Measurements from ENCODE around the gene PKNOX2. TPM values are rescaled to one million over a fixed set of nuclear protein-coding genes. Genes with fewer than 3 reads are reported as not detected.

Gene PKNOX2
- total RNA-seq, 2 experiments from 2014 or later: not detected

- peaks cover 41% of the 10 kb centered on the region for H3K27me3 Mint-ChIP-seq
Measured at GRCh38 chr11:125157953-125158680, 6.4 kb upstream of the PKNOX2 start.

GRCh38 chr11:125162743-125163142 is 1.8 kb upstream of the PKNOX2 start:
- no peak for DNase-seq
- Mint-ChIP-seq H3K4me1 (peaks cover 20% of the 10 kb centered on the region), H3K9me3 (no peaks in the 10 kb centered on the region), H3K27me3 (peaks cover 59% of the 10 kb centered on the region), H3K4me3 (no peak overlapping the region), H3K27ac (no peak overlapping the region), H3K36me3 (ENCODE audit: low read depth) (peaks cover 4% of the 10 kb centered on the region)
- ChIA-PET CTCF (interaction anchor here (0.6 to 1.4 kb wide), 2 partner anchors 21 to 332 kb away, joined by 3 to 5 read pairs; no protein-coding TSS in a partner anchor), POLR2A (no interaction called here)

More at GRCh38 chr11:125157953-125158680, 6.4 kb upstream of the PKNOX2 start:
- H3K36me3 Mint-ChIP-seq (ENCODE audit: low read depth): no peaks in the 10 kb centered on the region
- ChIA-PET CTCF (interaction anchor here (1.2 kb wide), 1 partner anchor 16 kb away, joined by 3 read pairs; no protein-coding TSS in a partner anchor), POLR2A (no interaction called here)
- peaks cover 13% of the 10 kb centered on the region for H3K9me3 Mint-ChIP-seq
- no peaks in the 10 kb centered on the region for H3K4me1 Mint-ChIP-seq
- H3K27ac Mint-ChIP-seq: no peak overlapping the region
- H3K4me3 Mint-ChIP-seq: no peak overlapping the region
- DNase-seq: no peak

- POLR2A ChIA-PET: no interaction called here
Measured at GRCh38 chr11:125163431-125164063, 1.0 kb upstream of the PKNOX2 start.

DNA sequence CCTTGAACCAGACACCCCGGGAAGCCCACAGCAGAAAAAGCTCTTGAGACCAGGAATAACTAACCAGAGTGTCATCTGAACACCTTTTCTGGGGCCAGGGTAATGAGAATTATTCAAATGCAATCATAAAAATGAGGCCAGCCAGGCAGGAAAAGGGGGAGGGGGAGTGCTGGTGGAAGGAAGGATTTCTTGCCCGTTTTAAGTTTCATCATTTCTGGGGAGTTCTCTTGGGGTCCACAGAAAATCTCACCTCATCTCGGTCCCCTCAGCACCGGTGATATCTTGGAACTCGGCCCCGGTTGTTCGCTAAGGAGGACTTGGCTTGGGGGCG is 495 bp upstream of the PKNOX2 start:
- Mint-ChIP-seq H3K27me3 (peaks cover 71% of the 10 kb centered on the region), H3K4me3 (peak overlapping the region; percentile 15), H3K4me1 (peaks cover 20% of the 10 kb centered on the region), H3K9me3 (no peaks in the 10 kb centered on the region), H3K27ac (no peak overlapping the region), H3K36me3 (ENCODE audit: low read depth) (peaks cover 4% of the 10 kb centered on the region)
- DNase-seq: no peak
- CTCF ChIA-PET: interaction anchor here (1.4 kb wide), 1 partner anchor 22 kb away, joined by 5 read pairs; no protein-coding TSS in a partner anchor
- POLR2A ChIA-PET: no interaction called here

More at GRCh38 chr11:125163431-125164063, 1.0 kb upstream of the PKNOX2 start:
- no peaks in the 10 kb centered on the region for H3K9me3 Mint-ChIP-seq
- H3K4me3 Mint-ChIP-seq: peak overlapping the region; percentile 15
- peaks cover 4% of the 10 kb centered on the region for H3K36me3 Mint-ChIP-seq (ENCODE audit: low read depth)
- CTCF ChIA-PET: interaction anchor here (1.4 kb wide), 1 partner anchor 22 kb away, joined by 5 read pairs; no protein-coding TSS in a partner anchor
- H3K4me1 Mint-ChIP-seq: peaks cover 20% of the 10 kb centered on the region
- DNase-seq: no peak
- no peak overlapping the region for H3K27ac Mint-ChIP-seq
- H3K27me3 Mint-ChIP-seq: peaks cover 67% of the 10 kb centered on the region

DNA sequence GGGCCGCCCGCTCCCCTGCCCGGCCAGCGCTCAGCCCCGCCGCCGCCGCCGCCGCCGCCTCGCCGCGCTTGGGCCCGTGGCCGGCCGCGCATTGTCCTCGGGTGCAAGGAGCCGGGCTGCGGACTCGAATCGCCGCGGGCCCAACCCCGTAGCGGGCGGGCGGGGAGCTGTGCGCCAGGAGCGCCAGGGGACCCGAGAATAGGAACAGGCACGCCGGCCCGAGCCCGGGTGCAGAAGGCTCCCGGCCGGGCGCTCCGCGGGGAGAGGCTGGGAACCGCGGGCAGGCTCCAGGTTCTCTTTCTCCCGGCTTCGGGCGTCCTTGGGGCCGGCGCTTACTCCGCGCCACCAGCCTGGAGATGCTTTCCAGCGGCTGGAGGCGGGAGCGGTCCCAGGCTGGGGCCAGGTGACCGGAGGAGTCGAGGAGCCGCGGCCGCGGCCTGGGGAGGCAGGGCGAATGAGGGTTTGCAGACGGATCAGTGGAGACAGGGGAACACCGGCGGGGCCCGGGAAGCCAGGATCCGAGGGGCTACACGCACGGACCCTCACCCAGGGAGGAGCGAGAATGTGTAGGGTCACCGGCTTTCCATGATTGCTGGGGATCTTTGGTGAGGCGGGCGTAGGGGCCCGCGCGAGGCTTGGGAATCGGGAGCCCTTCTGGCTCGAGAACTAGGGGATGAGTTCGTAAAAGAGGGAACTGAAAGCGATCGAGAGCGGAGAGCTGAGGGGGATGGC is 726 bp downstream of the PKNOX2 start:
- H3K36me3 Mint-ChIP-seq (ENCODE audit: low read depth): peaks cover 4% of the 10 kb centered on the region
- H3K4me1 Mint-ChIP-seq: peaks cover 20% of the 10 kb centered on the region
- H3K27me3 Mint-ChIP-seq: peaks cover 79% of the 10 kb centered on the region
- CTCF ChIA-PET: interaction anchor here (0.8 to 1.1 kb wide), 2 partner anchors 74 to 278 kb away, joined by 3 read pairs; no protein-coding TSS in a partner anchor
- H3K27ac Mint-ChIP-seq: no peak overlapping the region
- POLR2A ChIA-PET: no interaction called here
- peak overlapping the region; percentile 63 for H3K4me3 Mint-ChIP-seq
- DNase-seq: no peak
- no peaks in the 10 kb centered on the region for H3K9me3 Mint-ChIP-seq

GRCh38 chr11:125165843-125166763 is 1.6 kb downstream of the PKNOX2 start:
- H3K27ac Mint-ChIP-seq: no peak overlapping the region
- H3K4me3 Mint-ChIP-seq: peak overlapping the region; percentile 63
- POLR2A ChIA-PET: no interaction called here
- H3K9me3 Mint-ChIP-seq: no peaks in the 10 kb centered on the region
- peaks cover 4% of the 10 kb centered on the region for H3K36me3 Mint-ChIP-seq (ENCODE audit: low read depth)
- DNase-seq: no peak
- peaks cover 20% of the 10 kb centered on the region for H3K4me1 Mint-ChIP-seq
- CTCF ChIA-PET: interaction anchor here (0.6 to 1.1 kb wide), 2 partner anchors 75 to 328 kb away, joined by 3 read pairs; no protein-coding TSS in a partner anchor
- H3K27me3 Mint-ChIP-seq: peaks cover 75% of the 10 kb centered on the region

DNA sequence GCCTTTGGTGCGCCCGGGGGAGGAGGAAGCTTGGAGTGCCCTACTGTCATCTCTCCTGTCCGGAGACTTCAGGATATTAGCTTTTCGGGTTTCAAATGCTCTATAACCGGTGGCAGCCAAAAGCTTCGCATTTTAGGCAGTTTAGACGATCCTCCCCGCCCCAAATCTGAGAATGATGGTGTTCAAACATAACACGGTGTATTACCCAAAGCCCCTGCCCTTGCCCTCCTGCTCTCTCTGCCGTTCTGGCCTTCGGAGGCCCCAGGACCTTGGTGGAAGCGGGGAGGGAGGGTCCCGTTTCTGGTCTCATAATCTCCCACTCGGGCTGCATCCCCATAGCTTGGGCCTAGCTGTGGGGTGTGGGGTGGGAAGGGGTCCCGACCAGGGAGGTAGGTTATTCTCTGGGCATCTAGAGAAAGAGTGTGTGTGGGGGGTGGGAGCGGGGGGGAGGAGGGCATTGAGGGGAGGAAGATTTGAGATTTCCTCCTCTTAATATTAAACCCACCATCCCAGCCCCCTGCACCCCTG is 2.3 kb downstream of the PKNOX2 start:
- Mint-ChIP-seq H3K27me3 (peaks cover 74% of the 10 kb centered on the region), H3K27ac (no peak overlapping the region), H3K36me3 (ENCODE audit: low read depth) (peaks cover 4% of the 10 kb centered on the region), H3K4me3 (no peak overlapping the region), H3K4me1 (peaks cover 20% of the 10 kb centered on the region), H3K9me3 (no peaks in the 10 kb centered on the region)
- DNase-seq: no peak
- POLR2A ChIA-PET: no interaction called here
- CTCF ChIA-PET: interaction anchor here (0.6 kb wide), 1 partner anchor 329 kb away, joined by 3 read pairs; no protein-coding TSS in a partner anchor

DNA sequence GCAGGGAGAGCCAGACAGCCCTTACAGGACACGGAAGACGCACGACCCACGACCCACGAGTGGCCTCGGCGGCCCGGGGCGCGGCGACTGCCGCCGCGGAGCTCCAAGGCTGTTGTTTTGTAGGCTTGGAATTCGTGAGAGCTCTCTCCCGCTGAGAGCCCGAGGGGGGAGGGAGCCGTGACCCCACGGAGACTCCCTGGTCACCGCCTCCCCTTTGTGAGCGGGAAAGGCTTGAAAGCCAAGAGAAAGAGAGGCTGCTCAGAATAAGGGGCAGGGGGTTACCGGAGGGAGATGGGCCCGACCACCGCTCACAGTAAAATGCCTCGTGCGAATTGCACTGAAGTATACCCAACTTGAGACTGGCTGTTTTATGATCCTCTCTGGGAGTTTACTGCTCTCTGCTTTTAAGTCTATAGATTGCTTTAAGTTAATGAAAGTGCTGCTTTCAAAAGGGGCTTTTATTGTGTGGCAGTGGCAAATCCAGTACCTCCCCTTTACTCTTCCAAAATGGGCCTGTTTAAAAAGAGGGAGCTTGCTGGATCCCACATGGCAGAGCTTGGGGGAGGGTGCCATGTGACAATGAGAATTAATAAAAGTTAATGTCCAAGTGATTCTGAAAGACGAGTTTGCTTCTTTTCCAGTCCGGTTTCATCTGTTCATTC is 2.9 kb downstream of the PKNOX2 start:
- Mint-ChIP-seq H3K4me3 (no peak overlapping the region), H3K4me1 (peaks cover 20% of the 10 kb centered on the region), H3K36me3 (ENCODE audit: low read depth) (peaks cover 4% of the 10 kb centered on the region), H3K27me3 (peaks cover 70% of the 10 kb centered on the region), H3K9me3 (no peaks in the 10 kb centered on the region), H3K27ac (no peak overlapping the region)
- ChIA-PET POLR2A (no interaction called here), CTCF (no interaction called here)
- DNase-seq: no peak

DNA sequence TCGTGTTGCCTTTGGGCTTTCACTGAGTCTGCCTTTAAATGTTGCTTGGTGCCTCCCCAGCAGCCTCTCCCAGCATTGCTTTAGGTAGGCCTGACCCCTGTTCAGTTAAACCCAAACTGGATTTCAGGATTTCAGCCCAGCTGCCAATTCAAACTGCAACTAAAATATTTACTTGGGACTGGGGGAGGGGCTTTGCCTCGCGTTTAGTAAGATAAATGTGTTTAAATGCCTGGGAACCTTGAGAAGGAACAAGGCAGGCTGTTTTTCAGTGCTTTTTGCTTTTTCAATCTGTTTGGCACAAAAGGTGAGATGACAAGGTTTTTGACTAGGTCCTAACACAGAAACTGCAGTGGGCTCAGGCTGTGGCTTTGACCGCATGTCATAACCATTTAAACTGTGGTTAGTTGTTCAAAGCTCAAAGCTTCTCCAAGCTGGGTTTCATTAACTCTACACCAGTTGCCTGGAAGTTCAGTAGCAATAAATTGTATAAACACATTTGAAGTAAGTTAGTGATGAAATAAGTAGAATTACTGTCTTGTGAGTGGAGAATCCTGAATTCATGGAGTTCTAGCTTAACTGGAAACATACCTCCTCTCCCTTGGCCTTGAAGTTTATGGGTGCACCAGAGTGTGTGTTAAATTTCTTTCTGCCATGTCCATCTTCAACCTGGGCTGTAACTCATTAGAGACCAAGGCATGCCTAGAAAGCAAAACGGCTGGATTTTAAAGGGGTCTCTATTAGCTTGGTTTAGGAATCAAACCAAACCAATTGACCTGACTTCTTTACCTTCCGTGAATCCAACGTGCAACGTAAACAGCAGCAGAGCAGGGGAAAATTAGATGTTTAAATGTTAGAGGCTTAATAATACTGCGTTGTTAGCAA is 3.6 kb downstream of the PKNOX2 start:
- H3K4me1 Mint-ChIP-seq: peaks cover 20% of the 10 kb centered on the region
- H3K9me3 Mint-ChIP-seq: no peaks in the 10 kb centered on the region
- no peak overlapping the region for H3K27ac Mint-ChIP-seq
- POLR2A ChIA-PET: no interaction called here
- H3K4me3 Mint-ChIP-seq: no peak overlapping the region
- H3K36me3 Mint-ChIP-seq (ENCODE audit: low read depth): peaks cover 4% of the 10 kb centered on the region
- peaks cover 64% of the 10 kb centered on the region for H3K27me3 Mint-ChIP-seq
- CTCF ChIA-PET: no interaction called here
- DNase-seq: no peak

GRCh38 chr11:125168918-125169456 is 4.4 kb downstream of the PKNOX2 start:
- no peaks in the 10 kb centered on the region for H3K9me3 Mint-ChIP-seq
- no peak for DNase-seq
- H3K4me3 Mint-ChIP-seq: no peak overlapping the region
- peaks cover 4% of the 10 kb centered on the region for H3K36me3 Mint-ChIP-seq (ENCODE audit: low read depth)
- peaks cover 60% of the 10 kb centered on the region for H3K27me3 Mint-ChIP-seq
- H3K27ac Mint-ChIP-seq: no peak overlapping the region
- peaks cover 18% of the 10 kb centered on the region for H3K4me1 Mint-ChIP-seq
- ChIA-PET POLR2A (no interaction called here), CTCF (no interaction called here)

DNA sequence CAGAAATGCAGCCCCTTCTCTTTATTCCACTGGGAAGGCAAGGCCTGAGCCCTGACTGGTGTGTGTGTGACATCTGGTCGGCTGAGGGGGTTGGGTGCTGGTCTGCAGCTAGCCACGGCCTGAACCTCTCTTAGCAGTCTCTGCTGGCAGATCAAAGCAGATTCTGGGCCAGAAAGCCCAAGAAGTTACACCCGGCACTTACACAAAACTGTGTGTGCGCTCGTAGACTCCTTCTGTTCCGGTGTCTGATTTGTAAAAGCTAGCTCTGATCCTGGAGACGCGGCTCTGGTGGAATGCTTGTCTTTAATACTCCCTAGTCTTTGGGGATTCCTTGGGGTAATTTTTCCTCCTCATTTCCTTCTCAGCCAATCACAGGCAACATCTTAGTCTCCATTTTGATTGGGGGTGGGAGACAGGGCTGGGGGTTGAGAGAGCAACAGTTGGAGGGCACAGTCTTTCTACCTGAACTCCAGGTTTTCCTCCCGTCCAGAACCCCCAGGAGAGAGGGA is 5.5 kb downstream of the PKNOX2 start:
- no peaks in the 10 kb centered on the region for H3K9me3 Mint-ChIP-seq
- H3K4me3 Mint-ChIP-seq: no peak overlapping the region
- H3K27ac Mint-ChIP-seq: no peak overlapping the region
- H3K36me3 Mint-ChIP-seq (ENCODE audit: low read depth): peaks cover 4% of the 10 kb centered on the region
- CTCF ChIA-PET: no interaction called here
- no peak for DNase-seq
- POLR2A ChIA-PET: no interaction called here
- peaks cover 56% of the 10 kb centered on the region for H3K27me3 Mint-ChIP-seq
- H3K4me1 Mint-ChIP-seq: peaks cover 13% of the 10 kb centered on the region
